CD14-positive monocyte (primary cell): ENCODE results near the gene LDLRAD4. TPM values are rescaled to one million over a fixed set of nuclear protein-coding genes. Genes with fewer than 3 reads are reported as not detected.

Experiments used
- DNase-seq, 3 donors: peaks; one replicate each; pipeline ENCODE4 v3.0.0-alpha.2; 2011 to 2022
- H2AFZ ChIP-seq: 2 replicates; pipeline ENCODE4 v1.6.0; 2012; ENCODE audit warnings: mild to moderate bottlenecking, low read depth, low read length, inconsistent platforms; ENCODE audit not compliant: insufficient read depth, poor library complexity, severe bottlenecking
- H3K27ac ChIP-seq, 2 donors: 1 replicate in 1 of 2; 2 replicates in 1 of 2; pipeline ENCODE4 v1.5.1; 2012 to 2013; ENCODE audit warnings: low read length in 2 of 2, control low read depth in 1 of 2, inconsistent platforms in 1 of 2, low read depth in 1 of 2, mild to moderate bottlenecking in 1 of 2
- H3K27me3 ChIP-seq, 2 donors: one replicate each; pipeline versions ENCODE4 v1.6.0 to v1.6.1; 2011 to 2013; ENCODE audit warnings: low read length in 2 of 2; ENCODE audit not compliant: control insufficient read depth in 2 of 2, insufficient read depth in 2 of 2
- H3K36me3 ChIP-seq, 2 donors: replicated peaks in 1 of 2; 1 replicate in 1 of 2; 2 replicates in 1 of 2; pipeline versions ENCODE4 v1.5.1 to v1.6.1; 2012 to 2013; ENCODE audit warnings: low read length in 2 of 2, control low read depth in 1 of 2, inconsistent platforms in 1 of 2, mild to moderate bottlenecking in 1 of 2; ENCODE audit not compliant: insufficient read depth in 2 of 2, control insufficient read depth in 1 of 2
- H3K4me1 ChIP-seq, 2 donors: 1 replicate in 1 of 2; 2 replicates in 1 of 2; pipeline versions ENCODE4 v1.5.1 to v1.6.1; 2012 to 2013; ENCODE audit warnings: low read length in 2 of 2, control low read depth in 1 of 2, inconsistent platforms in 1 of 2, mild to moderate bottlenecking in 1 of 2, moderate library complexity in 1 of 2; ENCODE audit not compliant: insufficient read depth in 2 of 2, control insufficient read depth in 1 of 2
- H3K4me2 ChIP-seq: replicated peaks from 2 replicates; pipeline ENCODE3; 2012; ENCODE audit warnings: low read length, moderate library complexity, mild to moderate bottlenecking; ENCODE audit not compliant: poor library complexity, severe bottlenecking; ENCODE audit errors: extremely low read depth
- H3K4me3 ChIP-seq, 3 experiments: fragments of 200-600 bp in 1 of 3; sonication (generic) in 1 of 3; replicated peaks in 1 of 3; 1 replicate in 2 of 3; 2 replicates in 1 of 3; pipeline ENCODE4 v1.5.1; 2011 to 2013; ENCODE audit warnings: low read length in 3 of 3, mild to moderate bottlenecking in 3 of 3, control low read depth in 2 of 3, low read depth in 2 of 3, inconsistent platforms in 1 of 3, moderate library complexity in 1 of 3
- H3K79me2 ChIP-seq: 2 replicates; pipeline ENCODE4 v1.6.0; 2012; ENCODE audit warnings: mild to moderate bottlenecking, control low read depth, inconsistent platforms, low read length, moderate library complexity; ENCODE audit not compliant: insufficient read depth
- H3K9ac ChIP-seq: 2 replicates; pipeline ENCODE4 v1.6.0; 2017; ENCODE audit warnings: low read length, mild to moderate bottlenecking; ENCODE audit not compliant: insufficient read depth, poor library complexity, severe bottlenecking
- H3K9me3 ChIP-seq, 2 donors: replicated peaks in 1 of 2; 1 replicate in 1 of 2; 2 replicates in 1 of 2; pipeline versions ENCODE4 v1.5.1 to v1.6.1; 2012 to 2013; ENCODE audit warnings: low read length in 2 of 2, control low read depth in 1 of 2; ENCODE audit not compliant: control insufficient read depth in 1 of 2, insufficient read depth in 1 of 2
- H4K20me1 ChIP-seq: 2 replicates; pipeline ENCODE4 v1.6.0; 2012; ENCODE audit warnings: mild to moderate bottlenecking, low read length, control low read depth, moderate library complexity; ENCODE audit not compliant: insufficient read depth
- H3K27ac Mint-ChIP-seq, 7 donors: one replicate each; pipeline ENCODE4 v1.8.0; 2020; ENCODE audit warnings: mild to moderate bottlenecking in 7 of 7, mixed read lengths in 7 of 7, moderate library complexity in 6 of 7, inconsistent platforms in 2 of 7
- H3K27me3 Mint-ChIP-seq, 3 donors: one replicate each; pipeline ENCODE4 v1.8.0; 2021 to 2022; ENCODE audit warnings: low read depth in 3 of 3, mild to moderate bottlenecking in 3 of 3, mixed read lengths in 3 of 3, moderate library complexity in 3 of 3, inconsistent platforms in 1 of 3
- H3K36me3 Mint-ChIP-seq, 2 donors: one replicate each; pipeline ENCODE4 v1.8.0; 2020; ENCODE audit warnings: mixed read lengths in 2 of 2, inconsistent platforms in 1 of 2, mild to moderate bottlenecking in 1 of 2
- H3K4me1 Mint-ChIP-seq: one replicate; pipeline ENCODE4 v1.8.0; 2020; ENCODE audit warnings: mild to moderate bottlenecking, mixed read lengths
- H3K4me3 Mint-ChIP-seq, 2 donors: one replicate each; pipeline ENCODE4 v1.8.0; 2020; ENCODE audit warnings: mild to moderate bottlenecking in 2 of 2, mixed read lengths in 2 of 2, moderate library complexity in 1 of 2
- H3K9me3 Mint-ChIP-seq, 7 donors: one replicate each; pipeline ENCODE4 v1.8.0; 2020 to 2022; ENCODE audit warnings: mixed read lengths in 7 of 7, mild to moderate bottlenecking in 6 of 7, moderate library complexity in 6 of 7, inconsistent platforms in 2 of 7
- CTCF ChIP-seq: fragments of 200-600 bp; IDR thresholded peaks from one replicate; pipeline ENCODE4 v1.8.0; 2022; ENCODE audit warnings: antibody characterized with exemption, mild to moderate bottlenecking
- WGBS: methylation state at CpG from one replicate; pipeline ENCODE4 v1.1.5; 2013; ENCODE audit warnings: missing lambda C conversion rate; ENCODE audit not compliant: insufficient coverage; 5-methylcytosine and 5-hydroxymethylcytosine counted together
- intact Hi-C, 2 donors: fragments of 100-400 bp; cut with micrococcal nuclease; formaldehyde crosslinking; loops; one replicate each; pipeline versions ENCODE4 v1.15.0 to v1.15.1; 2023
- polyA plus RNA-seq, 3 donors: library from polyadenylated mRNA; depleted of rRNA in 1 of 3; unstranded in 2 of 3; stranded (reverse) in 1 of 3; fragments of 300-500 nt in 2 of 3; fragments of >200 nt in 1 of 3; fragmentation: Illumina TruSeq in 2 of 3; gene quantifications; 1 replicate in 2 of 3; 2 replicates in 1 of 3; pipeline ENCODE4 v1.2.3, GENCODE V29; 2012 to 2021

LDLRAD4 gene
- polyA plus RNA-seq, 3 donors: 13.5 to 15.4 (median 13.8) TPM

DNA sequence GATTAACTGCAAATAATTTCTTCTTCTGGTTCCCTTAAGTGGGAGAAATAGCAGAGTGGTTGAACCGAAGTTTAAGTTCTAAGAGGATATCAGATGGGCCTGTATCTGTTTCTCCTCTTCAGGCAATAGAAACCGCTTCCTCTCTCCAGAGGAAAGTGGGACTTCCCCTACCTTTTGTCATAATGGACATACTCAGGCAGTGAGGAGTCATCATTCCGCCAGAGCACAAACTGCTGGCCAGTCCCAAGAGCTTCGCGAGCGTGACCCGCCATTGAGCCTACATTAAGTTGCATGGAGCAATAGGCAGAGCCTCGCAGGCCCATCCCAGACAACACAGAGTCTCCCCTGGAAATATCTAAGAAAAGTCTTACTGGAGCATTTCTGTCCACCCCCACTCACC is 158.9 kb downstream of the LDLRAD4 start:
- H3K4me3 ChIP-seq: no peak overlapping the region
- peaks cover 5% of the 10 kb centered on the region for H4K20me1 ChIP-seq
- no peaks in the 10 kb centered on the region for H3K27me3 ChIP-seq
- 85% methylated on average over 5 of the region's 8 CpGs for WGBS
- H3K4me3 Mint-ChIP-seq: no peak overlapping the region
- no peaks in the 10 kb centered on the region for H3K9me3 ChIP-seq
- peaks cover 0 to 3% (median 0%) of the 10 kb centered on the region in 7 donors for H3K9me3 Mint-ChIP-seq
- H3K27me3 Mint-ChIP-seq: peaks cover 2 to 9% (median 5%) of the 10 kb centered on the region in 3 donors
- no peak overlapping the region for H3K9ac ChIP-seq
- H3K36me3 Mint-ChIP-seq: peaks cover 0 to 1% of the 10 kb centered on the region in 2 donors
- H3K36me3 ChIP-seq: no peaks in the 10 kb centered on the region
- peak; percentile 70 to 90 (median 77) for DNase-seq
- no peak overlapping the region for H3K4me2 ChIP-seq
- peaks cover 33% of the 10 kb centered on the region for H3K4me1 Mint-ChIP-seq
- intact Hi-C loops: loop anchor here in 1 of 2 donors (10.0 kb wide), 1 partner anchor 187 kb away; no protein-coding TSS in a partner anchor
- H3K79me2 ChIP-seq: no peaks in the 10 kb centered on the region
- H3K27ac ChIP-seq: peak overlapping the region in 1 of 2 donors; percentile 66
- TF ChIP-seq CTCF: no peak
- peaks cover 20 to 30% of the 10 kb centered on the region in 2 donors for H3K4me1 ChIP-seq
- peak overlapping the region; percentile 48 to 87 (median 76) for H3K27ac Mint-ChIP-seq
- H2AFZ ChIP-seq: no peak overlapping the region

GRCh38 chr18:13378150-13378549 is 159.6 kb downstream of the LDLRAD4 start:
- no peak overlapping the region for H3K9ac ChIP-seq
- H3K27me3 ChIP-seq: no peaks in the 10 kb centered on the region
- intact Hi-C loops: loop anchor here in 1 of 2 donors (10.0 kb wide), 1 partner anchor 187 kb away; no protein-coding TSS in a partner anchor
- no peaks in the 10 kb centered on the region for H3K79me2 ChIP-seq
- Mint-ChIP-seq H3K9me3 (peaks cover 0 to 3% (median 0%) of the 10 kb centered on the region in 7 donors), H3K36me3 (peaks cover 0 to 3% of the 10 kb centered on the region in 2 donors), H3K4me3 (no peak overlapping the region), H3K27ac (peak overlapping the region in 5 of 7 donors; percentile 46 to 87 (median 69)), H3K4me1 (peaks cover 40% of the 10 kb centered on the region), H3K27me3 (peaks cover 0 to 10% (median 7%) of the 10 kb centered on the region in 3 donors)
- H3K4me1 ChIP-seq: peaks cover 26 to 36% of the 10 kb centered on the region in 2 donors
- no peak overlapping the region for H3K4me2 ChIP-seq
- no peak overlapping the region for H3K4me3 ChIP-seq
- peaks cover 12% of the 10 kb centered on the region for H4K20me1 ChIP-seq
- no peak overlapping the region for H3K27ac ChIP-seq
- TF ChIP-seq CTCF: no peak
- no peak overlapping the region for H2AFZ ChIP-seq
- 100% methylated on average over 3 of the region's 9 CpGs for WGBS
- no peaks in the 10 kb centered on the region for H3K36me3 ChIP-seq
- DNase-seq: no peak
- H3K9me3 ChIP-seq: no peaks in the 10 kb centered on the region
